A673 (cell line): ENCODE results near the gene NPSR1. TPM values are rescaled to one million over a fixed set of nuclear protein-coding genes. Genes with fewer than 3 reads are reported as not detected.

Experiments used
- Bru-seq: library from RNA; stranded (reverse); fragments of 400-500 nt; gene quantifications from one replicate; lab custom pipeline; 2021; lab: Mats Ljungman, UMichigan
- BruChase-seq, 2 experiments: library from RNA; stranded (reverse); fragments of 400-500 nt; gene quantifications; one replicate each; lab custom pipeline; 2021; lab: Mats Ljungman, UMichigan
- BruUV-seq: library from RNA; stranded (reverse); fragments of 400-500 nt; replicated peaks from 2 replicates; lab custom pipeline; 2021; lab: Mats Ljungman, UMichigan
- CTCF ChIA-PET: fragments of 300-600 bp; sonication (Branson Sonifier 250); formaldehyde crosslinking; loops from one replicate; lab custom pipeline; 2022; ENCODE audit warnings: antibody characterized with exemption; lab: Charles Lee
- POLR2A ChIA-PET: fragments of 300-600 bp; sonication (Branson Sonifier 250); formaldehyde crosslinking; loops from one replicate; lab custom pipeline; 2022; ENCODE audit warnings: antibody characterized with exemption; ENCODE audit not compliant: low non-redundant PET; lab: Charles Lee
- DNase-seq: peaks from one replicate; pipeline ENCODE4 v3.0.0-alpha.2; 2015; ENCODE audit warnings: low spot score
- H3K27ac ChIP-seq: fragments of 200-600 bp; sonication (generic); 2 replicates; pipeline ENCODE4 v1.5.1; 2016; ENCODE audit warnings: mixed run types, low read depth, mild to moderate bottlenecking, mixed read lengths, antibody characterized with exemption, low read length; ENCODE audit not compliant: poor library complexity, severe bottlenecking
- H3K27me3 ChIP-seq: fragments of 200-600 bp; sonication (generic); replicated peaks from 2 replicates; pipeline ENCODE4 v1.6.1; 2017; ENCODE audit warnings: mixed run types, low read depth, mild to moderate bottlenecking, mixed read lengths, antibody characterized with exemption, low read length; ENCODE audit not compliant: insufficient read depth, poor library complexity
- H3K36me3 ChIP-seq: fragments of 200-600 bp; sonication (generic); 2 replicates; pipeline ENCODE4 v1.6.1; 2016; ENCODE audit warnings: mixed run types, mild to moderate bottlenecking, mixed read lengths, antibody characterized with exemption, low read length; ENCODE audit not compliant: insufficient read depth, poor library complexity, severe bottlenecking
- H3K4me1 ChIP-seq: fragments of 200-600 bp; sonication (generic); 2 replicates; pipeline ENCODE4 v1.6.1; 2017; ENCODE audit warnings: mixed run types, mild to moderate bottlenecking, mixed read lengths, antibody characterized with exemption, low read length; ENCODE audit not compliant: insufficient read depth, poor library complexity, severe bottlenecking
- H3K4me3 ChIP-seq: fragments of 200-600 bp; sonication (generic); 2 replicates; pipeline ENCODE4 v1.5.1; 2016; ENCODE audit warnings: low read depth, mixed run types, mild to moderate bottlenecking, mixed read lengths, low read length; ENCODE audit not compliant: poor library complexity, severe bottlenecking
- H3K9me3 ChIP-seq: fragments of 200-600 bp; sonication (generic); 2 replicates; pipeline ENCODE4 v1.6.1; 2016; ENCODE audit warnings: mixed run types, low read depth, mild to moderate bottlenecking, mixed read lengths, antibody characterized with exemption, low read length; ENCODE audit not compliant: poor library complexity, severe bottlenecking
- EZH2 ChIP-seq: fragments of 200-600 bp; sonication (generic); IDR thresholded peaks from 2 replicates; pipeline ENCODE4 v1.6.1; 2017; ENCODE audit warnings: borderline replicate concordance, low read depth, mild to moderate bottlenecking, mixed read lengths, antibody characterized with exemption, low read length; ENCODE audit not compliant: poor library complexity, severe bottlenecking
- intact Hi-C: fragments of 100-400 bp; cut with micrococcal nuclease; formaldehyde crosslinking; loops from one replicate; pipeline ENCODE4 v1.10.0; 2022; ENCODE audit not compliant: unreplicated experiment
- long read RNA-seq: library from polyadenylated mRNA; stranded (forward); transcript quantifications from one replicate; pipeline ENCODE4 v2.0.0, GENCODE V29; 2022
- total RNA-seq: library from RNA; stranded (reverse); gene quantifications from 2 replicates; pipeline ENCODE4 v1.2.3, GENCODE V29; 2021
- TF ChIP-seq, protein P1 (sequence below): fragments of 300-800, 200-600 bp; sonication (generic); conservative IDR thresholded peaks from 2 replicates; pipeline ENCODE4 v1.5.1; 2017; ENCODE audit warnings: low read depth, mild to moderate bottlenecking, antibody characterized with exemption, low read length, moderate library complexity, mixed read lengths

Gene NPSR1, protein sequence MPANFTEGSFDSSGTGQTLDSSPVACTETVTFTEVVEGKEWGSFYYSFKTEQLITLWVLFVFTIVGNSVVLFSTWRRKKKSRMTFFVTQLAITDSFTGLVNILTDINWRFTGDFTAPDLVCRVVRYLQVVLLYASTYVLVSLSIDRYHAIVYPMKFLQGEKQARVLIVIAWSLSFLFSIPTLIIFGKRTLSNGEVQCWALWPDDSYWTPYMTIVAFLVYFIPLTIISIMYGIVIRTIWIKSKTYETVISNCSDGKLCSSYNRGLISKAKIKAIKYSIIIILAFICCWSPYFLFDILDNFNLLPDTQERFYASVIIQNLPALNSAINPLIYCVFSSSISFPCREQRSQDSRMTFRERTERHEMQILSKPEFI
- not detected in 2 replicates for total RNA-seq
- percentile 1 among the genes with signal in this experiment for Bru-seq, nascent RNA
- BruChase-seq, experiment 1, labeled RNA remaining after a 2-hour chase = percentile 1 among the genes with signal in this experiment
- BruChase-seq, experiment 2, labeled RNA remaining after a 6-hour chase = percentile 1 among the genes with signal in this experiment
- long read RNA-seq = 0 reads

DNA sequence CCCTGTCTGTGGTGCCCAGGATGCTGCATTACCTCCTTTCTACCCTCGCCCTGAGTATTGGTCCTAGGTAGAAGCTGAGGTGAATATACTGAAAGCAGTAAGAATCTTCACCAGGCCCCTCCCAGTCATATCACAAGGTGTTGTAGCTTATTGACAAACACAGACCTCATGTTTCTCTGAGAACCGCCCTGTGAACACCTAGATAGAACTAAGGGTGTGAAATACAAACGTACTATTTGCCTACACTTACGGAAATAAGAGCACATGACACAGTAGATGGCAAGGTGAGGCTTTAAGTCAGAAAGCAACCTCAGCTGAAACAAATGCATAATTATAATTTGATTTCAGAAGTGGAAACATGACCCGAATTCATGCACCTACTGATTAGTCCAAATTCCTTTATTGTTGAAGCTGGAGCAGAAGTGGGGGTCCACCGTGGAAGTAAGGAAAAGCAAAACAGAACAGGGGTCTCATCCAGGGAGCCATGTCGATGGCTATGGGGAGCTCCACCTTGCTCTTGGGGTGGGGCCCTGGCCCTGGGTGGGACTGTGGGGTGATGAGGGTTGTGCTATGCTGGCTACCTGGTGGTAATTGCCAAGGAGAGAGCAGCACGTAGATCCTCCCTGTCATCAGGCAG lies at the start of gene NPSR1:
TSS of gene NPSR1 (plus strand) at position 587 of the 637 bp plus-strand sequence. CDS start 195 bp downstream, outside the sequence.
- DNase-seq = no peak
- ChIA-PET POLR2A (no interaction called here), CTCF (no interaction called here)
- no TSS peak for BruUV-seq
- Histone ChIP-seq H3K9me3 (no peaks in the 10 kb centered on the region), H3K36me3 (no peaks in the 10 kb centered on the region), H3K4me3 (no peak within 1 kb of the TSS), H3K4me1 (no peaks in the 10 kb centered on the region), H3K27me3 (peaks cover 5% of the 10 kb centered on the region), H3K27ac (no peak within 1 kb of the TSS)
- TF ChIP-seq, protein P1, sequence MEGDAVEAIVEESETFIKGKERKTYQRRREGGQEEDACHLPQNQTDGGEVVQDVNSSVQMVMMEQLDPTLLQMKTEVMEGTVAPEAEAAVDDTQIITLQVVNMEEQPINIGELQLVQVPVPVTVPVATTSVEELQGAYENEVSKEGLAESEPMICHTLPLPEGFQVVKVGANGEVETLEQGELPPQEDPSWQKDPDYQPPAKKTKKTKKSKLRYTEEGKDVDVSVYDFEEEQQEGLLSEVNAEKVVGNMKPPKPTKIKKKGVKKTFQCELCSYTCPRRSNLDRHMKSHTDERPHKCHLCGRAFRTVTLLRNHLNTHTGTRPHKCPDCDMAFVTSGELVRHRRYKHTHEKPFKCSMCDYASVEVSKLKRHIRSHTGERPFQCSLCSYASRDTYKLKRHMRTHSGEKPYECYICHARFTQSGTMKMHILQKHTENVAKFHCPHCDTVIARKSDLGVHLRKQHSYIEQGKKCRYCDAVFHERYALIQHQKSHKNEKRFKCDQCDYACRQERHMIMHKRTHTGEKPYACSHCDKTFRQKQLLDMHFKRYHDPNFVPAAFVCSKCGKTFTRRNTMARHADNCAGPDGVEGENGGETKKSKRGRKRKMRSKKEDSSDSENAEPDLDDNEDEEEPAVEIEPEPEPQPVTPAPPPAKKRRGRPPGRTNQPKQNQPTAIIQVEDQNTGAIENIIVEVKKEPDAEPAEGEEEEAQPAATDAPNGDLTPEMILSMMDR = no peak
- TF ChIP-seq EZH2 = no peak
- intact Hi-C loops = no loop called here

DNA sequence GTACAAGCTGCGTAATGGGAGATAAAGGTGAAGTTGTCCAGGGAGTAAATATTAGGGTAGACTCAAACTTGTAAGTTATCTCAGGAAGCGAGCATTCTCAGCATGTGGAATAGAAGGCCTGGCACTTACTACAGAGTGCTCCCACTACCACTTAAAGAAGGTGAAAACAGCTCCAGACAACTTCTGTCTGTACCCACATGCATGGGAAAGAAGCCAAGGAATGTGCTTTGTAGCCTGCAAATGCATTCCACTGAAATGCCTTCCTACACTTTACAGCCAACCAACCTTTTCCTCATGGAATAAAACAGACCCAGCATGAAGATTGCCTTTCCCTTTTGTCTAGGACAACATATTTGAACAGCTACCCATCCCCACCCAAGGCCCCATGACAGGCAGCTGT lies 45.4 kb upstream of the NPSR1 start:
- intact Hi-C loops = no loop called here
- CTCF ChIA-PET = no interaction called here
- BruUV-seq = no TSS peak

DNA sequence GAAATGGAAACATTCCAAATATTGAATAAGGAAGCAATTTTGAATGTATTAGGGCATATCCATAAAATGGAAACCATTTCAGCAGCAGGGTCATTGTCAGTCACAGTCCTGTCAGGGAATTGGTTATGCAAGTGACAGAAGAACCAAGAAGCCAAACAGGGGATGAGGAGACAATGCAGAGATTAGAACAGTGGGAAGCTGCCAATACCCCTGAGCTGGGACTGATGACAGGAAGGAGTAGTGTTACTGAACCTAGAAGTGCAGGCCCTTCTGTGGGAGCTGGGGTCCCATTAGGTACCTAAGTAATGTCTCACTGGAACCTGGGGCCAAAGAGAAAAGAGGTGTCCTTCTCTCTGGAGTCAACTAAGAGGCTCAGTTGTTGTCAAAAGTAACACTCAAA lies 37.6 kb upstream of the NPSR1 start:
- no peaks in the 10 kb centered on the region for H3K27me3 ChIP-seq
- ChIA-PET CTCF (no interaction called here), POLR2A (no interaction called here)
- TF ChIP-seq, protein P1 = no peak
- TF ChIP-seq EZH2 = no peak
- H3K9me3 ChIP-seq = no peaks in the 10 kb centered on the region
- H3K4me3 ChIP-seq = no peak overlapping the region
- intact Hi-C loops = no loop called here
- DNase-seq = no peak
- H3K4me1 ChIP-seq = no peaks in the 10 kb centered on the region
- no peaks in the 10 kb centered on the region for H3K36me3 ChIP-seq
- no peak overlapping the region for H3K27ac ChIP-seq
- no TSS peak for BruUV-seq

More for the DNA sequence above, 45.4 kb upstream of the NPSR1 start:
- H3K27ac ChIP-seq = no peak overlapping the region
- H3K36me3 ChIP-seq = no peaks in the 10 kb centered on the region
- POLR2A ChIA-PET = no interaction called here
- H3K27me3 ChIP-seq = no peaks in the 10 kb centered on the region
- no peaks in the 10 kb centered on the region for H3K4me1 ChIP-seq
- TF ChIP-seq, protein P1 = no peak
- TF ChIP-seq EZH2 = no peak
- DNase-seq = peak; percentile 8
- H3K4me3 ChIP-seq = no peak overlapping the region
- H3K9me3 ChIP-seq = no peaks in the 10 kb centered on the region
